ENCODE data around the gene SAMD4A.

Gene SAMD4A

DNA sequence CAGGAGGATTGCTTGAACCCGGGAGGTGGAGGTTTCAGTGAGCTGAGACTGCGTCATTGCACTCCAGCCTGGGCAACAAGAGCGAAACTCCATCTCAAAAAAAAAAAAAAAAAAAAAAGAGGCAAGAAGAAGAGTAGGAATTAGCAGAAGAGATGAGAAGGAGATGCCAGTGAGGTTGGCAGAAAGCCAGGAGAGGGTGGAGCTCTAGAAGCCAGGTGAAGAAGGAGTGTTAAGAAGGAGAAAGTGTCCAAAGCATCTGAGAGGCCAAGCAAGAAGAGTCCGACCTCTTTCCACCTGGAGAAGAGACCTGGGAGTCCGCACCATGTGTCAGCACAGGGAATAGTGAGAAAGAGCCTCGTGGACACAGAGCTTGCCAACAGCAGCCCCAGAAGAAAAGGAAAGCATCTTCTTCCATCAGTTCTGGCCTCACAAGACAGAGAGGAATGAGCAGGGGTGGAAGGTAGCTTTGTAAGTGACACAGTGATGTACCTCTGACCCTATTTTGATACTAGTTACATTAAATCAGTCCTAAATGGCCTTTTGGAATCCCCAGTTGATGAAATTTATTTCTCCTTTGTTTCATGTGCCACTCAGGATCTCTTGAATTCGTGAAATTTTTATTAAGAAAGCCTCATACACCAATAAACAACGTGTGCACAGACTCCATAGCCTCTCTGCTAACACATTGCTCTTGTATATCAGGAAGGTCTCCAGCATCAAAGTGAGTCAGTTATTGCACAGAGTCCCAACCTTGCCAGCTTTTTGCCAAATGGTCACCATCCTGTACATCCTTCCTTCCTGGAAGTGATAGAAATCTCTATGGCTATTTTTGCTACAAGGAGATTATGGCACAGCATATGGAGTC lies 70.6 kb downstream of the SAMD4A start:
- FAIRE-seq = no peak

DNA sequence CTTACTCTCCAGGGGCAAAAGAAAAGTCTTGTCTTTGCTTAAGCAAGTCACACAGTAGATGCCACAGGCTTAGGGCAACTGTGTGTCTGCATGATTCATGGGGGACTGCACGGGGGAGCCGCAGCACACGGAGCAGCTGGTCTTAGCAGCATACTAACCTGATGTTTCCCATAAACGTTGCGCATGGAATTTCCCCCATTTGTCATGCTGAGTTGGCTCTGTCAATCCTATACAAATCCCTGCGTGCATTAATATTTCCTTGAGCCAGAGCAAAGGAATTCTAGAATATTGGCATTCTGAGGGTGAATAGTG lies 71.2 kb downstream of the SAMD4A start:
- FAIRE-seq = no peak

GRCh38 chr14:54639611-54640010 lies 72.7 kb downstream of the SAMD4A start:
- no peak for FAIRE-seq

DNA sequence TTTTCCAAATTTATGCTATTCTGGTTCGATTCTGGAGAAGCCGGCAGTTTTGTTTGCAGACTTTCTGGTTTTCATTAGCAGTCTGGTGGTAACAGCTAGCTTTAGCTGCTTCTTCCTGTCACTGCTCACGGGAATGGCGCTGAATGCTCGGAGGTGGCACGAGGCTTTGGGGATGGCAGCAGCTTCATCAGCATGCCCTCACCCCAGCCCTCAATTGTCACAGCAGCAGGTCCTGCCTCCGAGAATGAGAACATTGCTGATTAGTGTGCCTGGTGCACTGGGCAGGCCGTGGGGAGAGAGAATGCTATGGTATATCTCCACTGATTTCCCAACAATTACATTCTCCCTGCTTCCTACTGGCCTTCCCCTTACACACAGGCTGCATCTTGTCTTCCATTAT lies 73.6 kb downstream of the SAMD4A start:
- FAIRE-seq = no peak

DNA sequence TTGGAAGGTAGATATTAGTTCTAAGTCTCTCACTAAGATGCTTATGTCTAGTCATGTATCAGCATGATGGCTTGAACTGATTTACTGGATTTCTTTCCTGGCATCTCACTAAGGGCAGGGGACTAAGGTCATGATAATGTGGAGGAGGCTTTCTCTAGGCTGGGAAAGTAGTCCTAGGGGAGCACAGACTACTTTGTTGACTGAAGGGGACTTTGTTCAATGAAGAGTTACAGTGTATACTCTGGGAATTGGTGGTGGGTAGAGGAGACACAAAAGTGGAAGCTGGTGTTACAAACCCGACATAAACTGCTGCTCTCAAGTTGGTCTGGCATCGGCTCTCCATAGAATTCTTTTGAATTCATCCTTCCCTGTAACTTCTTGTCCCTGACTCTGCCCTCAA lies 75.2 kb downstream of the SAMD4A start:
- FAIRE-seq = no peak

- no peak for FAIRE-seq
These were observed 76.1 kb downstream of the SAMD4A start for GRCh38 chr14:54642801-54643695.

DNA sequence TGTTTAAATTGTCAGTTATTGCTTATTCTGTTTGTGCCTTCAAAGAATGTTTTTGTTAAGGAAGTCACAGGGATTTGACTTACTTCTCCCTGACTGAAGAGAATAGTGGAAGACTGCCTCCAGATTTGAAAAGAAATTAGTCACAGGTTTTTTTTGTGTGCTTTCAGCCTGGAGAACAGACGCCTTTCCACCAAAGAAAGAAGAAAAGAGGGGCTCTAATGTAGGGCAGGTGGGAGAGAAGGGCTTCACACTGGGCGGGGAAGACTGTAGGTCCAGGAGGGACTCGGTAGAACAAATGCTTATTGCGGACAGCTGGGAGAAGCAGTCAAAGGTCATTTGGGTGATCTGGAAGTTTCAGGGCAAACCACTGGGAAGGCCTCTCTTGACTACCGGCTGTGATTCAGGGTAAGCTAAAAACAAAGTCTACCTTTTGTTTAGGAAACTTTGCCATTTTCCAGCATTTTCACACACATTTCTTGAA lies 76.8 kb downstream of the SAMD4A start:
- no peak for FAIRE-seq

- FAIRE-seq = no peak
These were observed 78.7 kb downstream of the SAMD4A start for GRCh38 chr14:54645639-54646038.

GRCh38 chr14:54646626-54647025 lies 79.7 kb downstream of the SAMD4A start:
- FAIRE-seq = no peak

DNA sequence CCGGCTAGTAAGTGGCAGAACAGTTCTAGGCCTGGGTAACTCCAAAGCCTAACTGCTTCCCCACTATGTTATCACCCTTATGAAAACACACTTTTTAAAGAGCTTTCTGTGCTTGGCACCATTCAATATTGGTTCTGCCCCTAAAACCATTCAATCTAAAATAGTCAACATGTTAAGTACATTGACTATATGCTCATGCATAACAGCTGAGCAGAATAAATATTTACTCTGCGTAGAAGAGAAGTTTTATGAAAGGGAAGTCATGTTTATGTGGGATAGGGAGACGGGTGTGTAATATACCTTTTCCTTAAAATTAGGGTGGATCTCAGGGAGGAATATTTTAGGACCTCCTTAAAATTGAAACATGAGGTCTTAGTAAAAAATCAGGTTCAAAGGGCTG lies 80.5 kb downstream of the SAMD4A start:
- no peak for FAIRE-seq

- no peak for FAIRE-seq
These were observed 82.1 kb downstream of the SAMD4A start for GRCh38 chr14:54649056-54649455.

DNA sequence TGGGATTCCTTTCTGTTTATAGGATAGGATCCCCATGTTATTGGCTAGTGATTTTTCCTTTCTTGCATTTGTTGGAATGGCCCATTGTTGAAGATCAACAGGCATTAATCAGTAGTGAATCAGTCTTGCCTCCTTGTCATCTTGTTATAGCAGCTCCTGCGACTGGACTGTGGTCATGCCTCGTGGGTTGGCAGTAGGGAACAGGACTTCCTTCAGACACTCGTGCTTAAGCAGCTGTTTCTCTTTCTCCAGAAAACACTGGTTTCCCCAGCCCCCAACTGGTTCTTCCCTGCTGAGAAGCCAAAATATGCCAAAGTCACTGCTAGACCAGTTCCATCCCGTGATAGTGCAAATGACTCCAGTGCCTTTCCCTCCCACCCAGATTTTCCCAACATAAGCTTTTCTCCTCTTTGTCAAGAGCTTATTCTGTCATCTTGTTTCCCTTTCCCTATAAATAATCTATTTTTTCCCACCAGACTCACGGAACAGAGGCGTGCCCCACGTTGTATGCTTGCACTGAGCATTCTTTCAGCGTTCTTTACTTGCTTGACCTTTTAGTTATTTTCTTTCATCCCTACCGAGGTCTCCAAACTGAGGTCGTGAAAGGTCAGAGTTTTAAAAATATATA lies 83.5 kb downstream of the SAMD4A start:
- FAIRE-seq = no peak

DNA sequence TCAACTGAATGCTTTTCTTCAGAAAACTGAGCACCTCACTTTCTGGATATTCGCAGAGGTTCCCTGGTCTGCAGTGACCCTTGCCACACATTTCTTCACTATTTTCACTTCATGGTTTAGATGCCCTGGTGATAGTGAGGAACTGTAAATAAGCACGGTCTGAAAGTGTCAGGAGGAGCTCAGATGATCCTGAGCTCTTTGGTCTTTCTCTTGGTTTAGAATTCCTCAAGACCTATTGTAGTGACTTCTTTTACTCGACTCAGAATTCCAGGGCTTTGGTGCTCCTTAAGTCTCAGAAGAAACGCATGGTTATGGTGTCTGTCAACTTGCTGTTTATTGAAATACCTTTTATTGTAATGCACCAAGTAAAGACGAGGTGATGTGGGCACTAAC lies 84.0 kb downstream of the SAMD4A start:
- no peak for FAIRE-seq

GRCh38 chr14:54651649-54652048 lies 84.7 kb downstream of the SAMD4A start:
- no peak for FAIRE-seq

DNA sequence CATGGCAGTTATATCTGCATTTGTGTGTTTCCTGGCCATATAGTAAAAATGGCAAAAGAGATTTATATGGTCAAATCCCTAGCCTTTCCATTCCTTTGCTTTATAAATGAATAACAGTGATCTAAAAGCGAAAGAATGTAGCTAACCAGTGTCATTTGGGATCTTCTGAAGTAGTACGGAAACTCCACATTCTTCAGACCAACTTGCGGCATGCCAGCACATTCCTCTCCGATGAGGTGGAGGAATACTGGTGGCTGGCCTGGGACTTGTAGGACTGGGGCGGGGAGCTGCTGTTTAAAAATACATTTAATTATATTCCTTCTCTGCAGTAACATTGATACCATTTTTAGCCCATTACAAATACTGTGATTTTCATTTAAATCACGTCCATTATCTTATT lies 85.3 kb downstream of the SAMD4A start:
- peak; percentile 93 for FAIRE-seq

DNA sequence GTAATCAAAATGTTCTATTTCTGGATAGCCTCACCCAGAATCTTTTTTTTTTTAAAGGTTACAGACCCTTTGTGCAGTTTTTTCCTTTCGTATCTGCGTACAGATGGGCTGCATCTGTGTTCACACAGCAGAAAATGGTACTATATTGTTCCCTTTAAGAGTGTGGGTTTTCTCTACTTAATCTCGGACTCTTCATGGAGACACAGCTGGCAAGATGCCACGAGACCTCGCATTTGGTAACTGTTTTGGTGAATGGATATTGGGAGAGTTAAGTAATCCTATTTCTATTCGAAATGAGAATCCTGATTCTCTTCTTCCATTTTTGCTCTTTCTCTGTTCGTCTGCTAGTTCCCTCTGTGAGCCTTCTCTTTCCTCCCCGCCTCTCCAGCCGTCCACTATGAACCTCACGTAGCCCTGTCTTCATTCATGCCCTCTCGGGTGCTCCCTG lies 85.7 kb downstream of the SAMD4A start:
- no peak for FAIRE-seq

GRCh38 chr14:54653712-54654469 lies 87.0 kb downstream of the SAMD4A start:
- no peak for FAIRE-seq

- FAIRE-seq = no peak
These were observed 87.7 kb downstream of the SAMD4A start for GRCh38 chr14:54654605-54655004.

GRCh38 chr14:54658836-54659235 lies 91.9 kb downstream of the SAMD4A start:
- FAIRE-seq = no peak

DNA sequence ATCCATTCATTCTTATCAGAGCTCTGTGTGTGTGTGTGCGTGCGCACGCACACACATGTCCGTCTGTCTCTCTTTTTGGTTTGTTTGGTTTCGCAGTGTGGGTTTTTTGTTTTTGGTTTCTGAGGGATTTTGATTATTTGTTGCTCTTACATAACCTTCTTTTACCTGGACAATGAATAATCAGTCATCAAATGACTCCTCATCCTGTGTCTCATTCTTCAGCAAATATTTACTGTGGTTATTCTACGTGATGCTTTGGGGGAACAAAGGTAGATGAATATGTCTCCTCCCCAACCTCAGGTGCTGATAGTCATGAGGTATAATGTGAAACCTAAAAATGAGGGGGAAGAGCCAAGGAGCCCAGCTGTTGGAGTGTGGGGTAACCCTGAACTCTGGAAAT lies 92.4 kb downstream of the SAMD4A start:
- no peak for FAIRE-seq

DNA sequence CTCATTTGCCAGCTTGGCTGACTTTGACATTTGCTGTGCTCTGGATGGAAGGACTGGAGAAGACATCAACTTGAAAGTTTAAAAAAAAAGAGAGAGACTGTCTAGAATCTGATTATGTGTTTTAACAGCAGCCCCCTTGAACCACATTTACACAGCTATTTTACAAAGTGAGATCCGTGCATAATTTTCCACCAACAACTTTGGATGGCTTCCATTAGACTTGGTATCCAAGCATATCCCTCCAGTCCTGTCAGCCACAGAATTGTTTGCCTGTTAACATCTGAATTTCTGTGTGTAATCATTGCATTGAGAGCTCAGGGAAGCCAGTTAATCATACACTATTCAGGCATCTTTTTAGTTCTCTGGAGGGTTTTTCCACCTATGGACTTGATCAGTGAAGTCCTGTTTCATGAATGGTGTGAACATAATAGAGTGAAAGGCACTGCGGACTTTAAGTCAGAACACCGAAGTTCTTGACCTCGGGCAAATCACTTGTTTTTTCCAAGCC lies 93.7 kb downstream of the SAMD4A start:
- no peak for FAIRE-seq

DNA sequence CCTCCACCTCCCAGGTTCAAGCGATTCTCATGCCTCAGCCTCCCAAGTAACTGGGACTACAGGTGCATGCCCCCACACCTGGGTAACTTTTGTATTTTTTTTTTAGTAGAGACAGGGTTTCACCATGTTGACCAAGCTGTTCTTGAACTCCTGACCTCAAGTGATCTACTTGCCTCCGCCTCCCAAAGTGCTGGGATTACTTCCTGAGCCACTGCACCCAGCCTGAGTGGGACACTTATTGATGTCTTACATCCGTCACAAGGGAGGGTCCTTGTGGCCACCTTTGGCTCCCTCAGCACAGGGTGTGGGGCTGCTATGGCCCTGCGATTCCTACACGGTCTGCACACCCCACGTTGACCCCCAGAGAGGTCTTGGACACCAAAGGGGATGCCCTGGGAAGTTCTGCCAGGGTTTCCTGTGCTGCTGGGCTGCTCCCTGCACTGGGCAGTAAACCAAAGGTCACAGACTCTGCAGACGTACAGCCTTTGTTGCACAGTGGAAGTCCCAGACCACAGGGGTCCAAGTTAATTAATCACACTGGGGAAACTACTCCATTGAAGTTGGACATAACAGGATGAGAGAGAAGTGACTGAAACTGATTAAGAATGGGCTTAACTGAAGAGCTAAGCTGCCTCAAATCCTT lies 95.7 kb downstream of the SAMD4A start:
- FAIRE-seq = no peak
